GM12873 (cell line): ENCODE data around the gene PPP4R1.

Experiments
- CTCF ChIP-seq: IDR thresholded peaks from 2 replicates; pipeline ENCODE4 v1.5.1; 2012; ENCODE audit warnings: low read depth, mild to moderate bottlenecking, moderate library complexity, low read length, control low read depth; ENCODE audit not compliant: insufficient read depth; ENCODE audit errors: missing control alignments

PPP4R1 gene

GRCh38 chr18:9506046-9506792 lies 108.1 kb downstream of the PPP4R1 start:
- no peak for TF ChIP-seq CTCF
